MM.1S (cell line): Measurements from ENCODE around the gene FYB1.

Experiments used
- DNase-seq: peaks from one replicate; pipeline ENCODE4 v3.0.0-alpha.2; 2015
- H2AFZ ChIP-seq: fragments of 300-600 bp; sonication (generic); 2 replicates; pipeline ENCODE4 v1.6.0; 2016; ENCODE audit warnings: antibody characterized with exemption, low read length
- H3F3A ChIP-seq: fragments of 300-600 bp; sonication (generic); 2 replicates; pipeline ENCODE4 v1.6.1; 2016; ENCODE audit warnings: mild to moderate bottlenecking, antibody characterized with exemption, low read length, moderate library complexity, mixed read lengths; ENCODE audit not compliant: insufficient read depth
- H3K27ac ChIP-seq: fragments of 300-600 bp; sonication (generic); 2 replicates; pipeline ENCODE4 v1.5.1; 2016; ENCODE audit warnings: mild to moderate bottlenecking, low read length
- H3K27me3 ChIP-seq: fragments of 300-600 bp; sonication (generic); replicated peaks from 2 replicates; pipeline ENCODE4 v1.6.0; 2016; ENCODE audit warnings: low read length; ENCODE audit not compliant: insufficient read depth
- H3K36me3 ChIP-seq: fragments of 300-600 bp; sonication (generic); replicated peaks from 2 replicates; pipeline ENCODE4 v1.6.1; 2016; ENCODE audit warnings: mild to moderate bottlenecking, low read length, mixed read lengths; ENCODE audit not compliant: insufficient read depth
- H3K4me1 ChIP-seq: fragments of 300-600 bp; sonication (generic); 2 replicates; pipeline ENCODE4 v1.6.1; 2016; ENCODE audit warnings: low read length, mixed read lengths
- H3K4me2 ChIP-seq: fragments of 300-600 bp; sonication (generic); 2 replicates; pipeline ENCODE4 v1.6.0; 2016; ENCODE audit warnings: low read depth, low read length
- H3K4me3 ChIP-seq: fragments of 300-600 bp; sonication (generic); 2 replicates; pipeline ENCODE4 v1.5.1; 2016; ENCODE audit warnings: low read length, mixed read lengths
- H3K79me2 ChIP-seq: fragments of 300-600 bp; sonication (generic); 2 replicates; pipeline ENCODE4 v1.6.1; 2016; ENCODE audit warnings: mixed run types, low read length, mixed read lengths
- H3K9ac ChIP-seq: fragments of 300-600 bp; sonication (generic); 2 replicates; pipeline ENCODE4 v1.6.1; 2016; ENCODE audit warnings: low read length, mixed read lengths
- H3K9me2 ChIP-seq: fragments of 300-600 bp; sonication (generic); replicated peaks from 2 replicates; pipeline ENCODE4 v1.6.1; 2016; ENCODE audit warnings: mild to moderate bottlenecking, low read length, mixed read lengths; ENCODE audit not compliant: insufficient read depth
- H3K9me3 ChIP-seq: fragments of 300-600 bp; sonication (generic); replicated peaks from 2 replicates; pipeline ENCODE4 v1.6.1; 2016; ENCODE audit warnings: mild to moderate bottlenecking, low read length, mixed read lengths; ENCODE audit not compliant: insufficient read depth
- H4K20me1 ChIP-seq: fragments of 300-600 bp; sonication (generic); 2 replicates; pipeline ENCODE4 v1.6.1; 2016; ENCODE audit warnings: mild to moderate bottlenecking, low read length, moderate library complexity, mixed read lengths; ENCODE audit not compliant: insufficient read depth
- CTCF ChIP-seq: fragments of 300-600 bp; sonication (generic); IDR thresholded peaks from 2 replicates; pipeline ENCODE4 v1.5.1; 2016; ENCODE audit warnings: antibody characterized with exemption, low read length, mixed read lengths
- EZH2 ChIP-seq: fragments of 300-600 bp; sonication (generic); optimal IDR thresholded peaks from 2 replicates; pipeline ENCODE3; 2017; ENCODE audit warnings: low read depth, mild to moderate bottlenecking, antibody characterized with exemption, low read length, mixed read lengths
- EZH2phosphoT487 ChIP-seq: fragments of 300-600 bp; sonication (generic); IDR thresholded peaks from 2 replicates; pipeline ENCODE4 v1.6.1; 2018; ENCODE audit warnings: antibody characterized with exemption, low read length

FYB1 gene

GRCh38 chr5:39082995-39083394 lies 136.4 kb downstream of the FYB1 start:
- H3K36me3 ChIP-seq, result no peaks in the 10 kb centered on the region
- H3K9me3 ChIP-seq, result no peaks in the 10 kb centered on the region
- H3K79me2 ChIP-seq, result no peaks in the 10 kb centered on the region
- H3K9ac ChIP-seq, result no peak overlapping the region
- peaks cover 4% of the 10 kb centered on the region; the same call in 1 of the 2 replicates for H3K4me1 ChIP-seq
- TF ChIP-seq CTCF, result no peak
- TF ChIP-seq EZH2, result no peak
- no peak for TF ChIP-seq EZH2phosphoT487
- no peaks in the 10 kb centered on the region for H3K27me3 ChIP-seq
- no peaks in the 10 kb centered on the region for H3K9me2 ChIP-seq
- H3F3A ChIP-seq, result no peaks in the 10 kb centered on the region
- no peak for DNase-seq
- H3K4me3 ChIP-seq, result no peak overlapping the region
- no peak overlapping the region for H3K4me2 ChIP-seq
- H2AFZ ChIP-seq, result no peak overlapping the region
- H3K27ac ChIP-seq, result no peak overlapping the region
- H4K20me1 ChIP-seq, result no peaks in the 10 kb centered on the region

GRCh38 chr5:39080597-39081204 lies 138.7 kb downstream of the FYB1 start:
- no peaks in the 10 kb centered on the region for H3K9me3 ChIP-seq
- H3K4me3 ChIP-seq, result no peak overlapping the region
- peaks cover 11% of the 10 kb centered on the region for H3K4me1 ChIP-seq
- no peaks in the 10 kb centered on the region for H3K9me2 ChIP-seq
- H3K4me2 ChIP-seq, result peak overlapping the region; percentile 11; the same call in 1 of the 2 replicates
- H3K27ac ChIP-seq, result no peak overlapping the region
- peak; percentile 61 for DNase-seq
- TF ChIP-seq CTCF, result peak; percentile 83
- TF ChIP-seq EZH2phosphoT487, result no peak
- TF ChIP-seq EZH2, result no peak
- no peaks in the 10 kb centered on the region for H3K36me3 ChIP-seq
- no peak overlapping the region for H3K9ac ChIP-seq
- H3F3A ChIP-seq, result peaks cover 13% of the 10 kb centered on the region
- peaks cover 5% of the 10 kb centered on the region; the same call in 1 of the 2 replicates for H3K79me2 ChIP-seq
- no peaks in the 10 kb centered on the region for H3K27me3 ChIP-seq
- H4K20me1 ChIP-seq, result no peaks in the 10 kb centered on the region
- H2AFZ ChIP-seq, result no peak overlapping the region

GRCh38 chr5:39080168-39080567 lies 139.2 kb downstream of the FYB1 start:
- H3K27ac ChIP-seq, result no peak overlapping the region
- no peaks in the 10 kb centered on the region for H4K20me1 ChIP-seq
- no peak overlapping the region for H3K4me3 ChIP-seq
- DNase-seq, result no peak
- H3K27me3 ChIP-seq, result no peaks in the 10 kb centered on the region
- no peaks in the 10 kb centered on the region for H3K9me2 ChIP-seq
- H3K9ac ChIP-seq, result no peak overlapping the region
- H3F3A ChIP-seq, result peaks cover 17% of the 10 kb centered on the region
- no peaks in the 10 kb centered on the region for H3K36me3 ChIP-seq
- H3K9me3 ChIP-seq, result no peaks in the 10 kb centered on the region
- peak overlapping the region; percentile 11; the same call in 1 of the 2 replicates for H3K4me2 ChIP-seq
- H3K79me2 ChIP-seq, result peaks cover 9% of the 10 kb centered on the region; the same call in 1 of the 2 replicates
- TF ChIP-seq CTCF (no peak), EZH2phosphoT487 (no peak), EZH2 (no peak)
- H3K4me1 ChIP-seq, result peaks cover 11% of the 10 kb centered on the region
- H2AFZ ChIP-seq, result no peak overlapping the region
